K562 (cell line): ENCODE measurements around the gene CABP4. TPM values are rescaled to one million over a fixed set of nuclear protein-coding genes. Genes with fewer than 3 reads are reported as not detected.

Experiments used
- CBX5 ChIP-seq: IDR thresholded peaks from 2 replicates; pipeline ENCODE4 v1.6.1; 2014; ENCODE audit warnings: low read depth, borderline replicate concordance
- ETV5 ChIP-seq: sonication (generic); formaldehyde crosslinking; IDR thresholded peaks from 2 replicates; pipeline ENCODE4 v1.4.0; 2020; ENCODE audit warnings: low read depth, mild to moderate bottlenecking, missing genetic modification reagents
- GATAD2B ChIP-seq: fragments of 450-650 bp; IDR thresholded peaks from 2 replicates; pipeline ENCODE4 v1.6.1; 2017; ENCODE audit warnings: mild to moderate bottlenecking, borderline replicate concordance
- IRF9 ChIP-seq: fragments of 450-650 bp; IDR thresholded peaks from 2 replicates; pipeline ENCODE4 v1.6.1; 2016; ENCODE audit warnings: missing biosample characterization, missing genetic modification characterization
- KAT8 ChIP-seq: fragments of 450-650 bp; IDR thresholded peaks from 2 replicates; pipeline ENCODE4 v1.6.1; 2016; ENCODE audit warnings: low read depth, mild to moderate bottlenecking
- KLF10 ChIP-seq: fragments of 250-450 bp; sonication (Bioruptor Pico); IDR thresholded peaks from 2 replicates; pipeline ENCODE4 v1.6.1; 2021; ENCODE audit warnings: matching md5 sums
- LCOR ChIP-seq: sonication (generic); formaldehyde crosslinking; IDR thresholded peaks from 2 replicates; pipeline ENCODE4 v1.8.0; 2022; ENCODE audit warnings: mild to moderate bottlenecking, missing genetic modification reagents
- MAFG ChIP-seq: fragments of 450-650 bp; conservative IDR thresholded peaks from 2 replicates; pipeline ENCODE4 v1.6.1; 2016; ENCODE audit warnings: missing genetic modification characterization, missing compliant biosample characterization
- MCM2 ChIP-seq: fragments of 450-650 bp; IDR thresholded peaks from 2 replicates; pipeline ENCODE4 v1.6.1; 2017; ENCODE audit warnings: low read depth, mild to moderate bottlenecking
- PHF8 ChIP-seq: fragments of 200-600 bp; sonication (generic); IDR thresholded peaks from 2 replicates; pipeline ENCODE4 v1.6.1; 2012; ENCODE audit warnings: mixed run types, mild to moderate bottlenecking, inconsistent platforms, low read length, moderate library complexity, borderline replicate concordance
- PML ChIP-seq: IDR thresholded peaks from 2 replicates; pipeline ENCODE4 v1.6.1; 2012; ENCODE audit warnings: low read length, inconsistent platforms
- RB1 ChIP-seq: fragments of 450-650 bp; IDR thresholded peaks from 2 replicates; pipeline ENCODE4 v1.6.1; 2017; ENCODE audit warnings: low read depth, mild to moderate bottlenecking
- RBM14 ChIP-seq: fragments of 200-400 bp; formaldehyde crosslinking; IDR thresholded peaks from 2 replicates; pipeline ENCODE4 v1.6.1; 2018; ENCODE audit warnings: low read depth, mild to moderate bottlenecking, low read length, moderate library complexity, borderline replicate concordance; ENCODE audit not compliant: insufficient read depth
- SRF ChIP-seq, 2 experiments: fragments of 250-450, 450-650 bp in 1 of 2; sonication (Bioruptor Pico) in 1 of 2; sonication (generic) in 1 of 2; formaldehyde crosslinking; IDR thresholded peaks; 2 replicates each; pipeline versions ENCODE4 v1.5.0 to v1.5.1; 2020 to 2022; ENCODE audit warnings: mild to moderate bottlenecking in 1 of 2, missing genetic modification reagents in 1 of 2
- ZNF121 ChIP-seq: sonication (generic); formaldehyde crosslinking; conservative IDR thresholded peaks from 2 replicates; pipeline ENCODE4 v1.8.0; 2022; ENCODE audit warnings: missing genetic modification reagents
- ZNF146 ChIP-seq: IDR thresholded peaks from one replicate; pipeline ENCODE4 v1.6.1; 2018; ENCODE audit warnings: missing compliant biosample characterization; ENCODE audit not compliant: unreplicated experiment
- ZNF253 ChIP-seq: fragments of 250-450 bp; sonication (Bioruptor Pico); conservative IDR thresholded peaks from 2 replicates; pipeline ENCODE4 v1.6.1; 2021; ENCODE audit warnings: mild to moderate bottlenecking
- ZNF57 ChIP-seq: fragments of 450-650 bp; formaldehyde crosslinking; IDR thresholded peaks from 2 replicates; pipeline ENCODE4 v1.4.0; 2020; ENCODE audit warnings: mild to moderate bottlenecking, moderate library complexity
- ZNF695 ChIP-seq: fragments of 450-650 bp; formaldehyde crosslinking; IDR thresholded peaks from 2 replicates; pipeline ENCODE4 v1.4.0; 2020; ENCODE audit warnings: mild to moderate bottlenecking, moderate library complexity
- ZNF766 ChIP-seq: fragments of 200-800 bp; sonication (Bioruptor generic); conservative IDR thresholded peaks from 2 replicates; pipeline ENCODE4 v1.6.1; 2016; ENCODE audit warnings: missing genetic modification characterization, missing compliant biosample characterization
- polyA plus RNA-seq, 8 experiments: library from polyadenylated mRNA; depleted of rRNA in 4 of 8; stranded (reverse) in 5 of 8; unstranded in 3 of 8; fragments of >200 nt; fragmentation: Nextera tagmentation in 2 of 8; fragmentation: Illumina TruSeq in 1 of 8; extraction: Ambion mirVana in 2 of 8; extraction: Trizol in 1 of 8; gene quantifications; 2 replicates each; pipeline versions ENCODE4 v1.2.1 to v1.2.3, GENCODE V29; 2011 to 2014; ENCODE audit warnings: inconsistent platforms in 1 of 8, missing spikeins in 1 of 8
- total RNA-seq, 7 experiments: library from RNA; depleted of rRNA in 6 of 7; stranded (reverse); fragments of >200 nt in 6 of 7; fragmentation: Illumina TruSeq in 2 of 7; extraction: Trizol in 2 of 7; gene quantifications; 2 replicates each; pipeline versions ENCODE4 v1.2.1 to v1.2.3, GENCODE V29; 2011 to 2021; ENCODE audit warnings: low replicate concordance in 1 of 7
- TF ChIP-seq, protein P1 (sequence below): sonication (generic); formaldehyde crosslinking; IDR thresholded peaks from 2 replicates; pipeline ENCODE4 v1.8.0; 2022; ENCODE audit warnings: missing genetic modification reagents, mild to moderate bottlenecking, moderate library complexity, borderline replicate concordance
- TF ChIP-seq, protein P2 (sequence below): sonication (generic); formaldehyde crosslinking; IDR thresholded peaks from 2 replicates; pipeline ENCODE4 v1.8.1; 2023; ENCODE audit warnings: mild to moderate bottlenecking, missing genetic modification reagents, moderate library complexity
- TF ChIP-seq, protein P3 (sequence below), 2 experiments: fragments of 250-450 bp in 1 of 2; fragments of 450-650 bp in 1 of 2; sonication (Bioruptor Pico) in 1 of 2; IDR thresholded peaks; 2 replicates each; pipeline versions ENCODE4 v1.6.1 to v1.8.0; 2016 to 2021; ENCODE audit warnings: mild to moderate bottlenecking in 2 of 2, moderate library complexity in 2 of 2, missing compliant biosample characterization in 1 of 2, missing genetic modification characterization in 1 of 2
- TF ChIP-seq, protein P4 (sequence below): fragments of 250-450 bp; sonication (Bioruptor Pico); IDR thresholded peaks from 2 replicates; pipeline ENCODE4 v1.4.0; 2020; ENCODE audit warnings: mild to moderate bottlenecking

Gene CABP4
- total and polyA plus RNA-seq, 9 of the 15 experiments (the other 6 are each of a cell fraction or from before 2014, with no cell fraction given): 0.11 TPM; not detected in 8

DNA sequence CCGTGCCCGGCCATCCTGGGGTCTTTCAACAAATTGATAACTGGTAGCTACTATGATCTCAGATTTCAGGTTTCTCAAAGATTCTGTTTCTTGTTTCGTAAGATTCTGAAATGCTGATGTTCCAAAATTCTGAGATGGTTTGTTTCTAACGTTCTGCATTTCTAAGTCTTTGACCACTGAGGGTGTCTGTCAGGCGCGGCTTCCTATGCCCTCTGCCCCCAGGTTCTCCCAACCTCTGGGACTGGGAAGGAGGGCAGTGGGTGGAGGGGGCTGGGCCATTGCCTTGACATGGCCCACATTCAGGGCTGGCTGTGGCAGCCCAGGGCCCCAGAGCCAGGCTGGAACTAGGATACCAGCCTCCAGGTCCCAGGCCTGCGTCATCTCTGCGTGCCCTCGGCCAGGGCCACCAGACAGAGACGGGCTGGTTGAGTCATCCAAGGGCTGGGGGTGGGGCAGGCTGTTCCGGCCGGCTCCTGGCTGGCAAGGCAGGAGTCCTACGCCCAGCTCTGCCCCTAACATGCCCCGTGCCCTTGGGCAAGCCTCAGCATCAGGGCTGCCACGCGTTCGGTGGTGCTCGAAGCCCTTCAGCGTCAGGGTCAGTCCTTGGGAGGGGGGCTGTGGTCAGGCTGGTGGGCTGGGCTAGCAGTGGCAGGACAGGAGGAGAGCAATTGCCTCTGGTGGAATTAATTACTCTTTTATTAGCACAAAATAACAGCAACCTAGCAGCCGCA is 8.7 kb downstream of the CABP4 start (continued):
- TF ChIP-seq, protein P1, sequence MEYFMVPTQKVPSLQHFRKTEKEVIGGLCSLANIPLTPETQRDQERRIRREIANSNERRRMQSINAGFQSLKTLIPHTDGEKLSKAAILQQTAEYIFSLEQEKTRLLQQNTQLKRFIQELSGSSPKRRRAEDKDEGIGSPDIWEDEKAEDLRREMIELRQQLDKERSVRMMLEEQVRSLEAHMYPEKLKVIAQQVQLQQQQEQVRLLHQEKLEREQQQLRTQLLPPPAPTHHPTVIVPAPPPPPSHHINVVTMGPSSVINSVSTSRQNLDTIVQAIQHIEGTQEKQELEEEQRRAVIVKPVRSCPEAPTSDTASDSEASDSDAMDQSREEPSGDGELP (CRISPR knock-in tag): peak; percentile 76
- no peak; the same call in 1 of the 2 replicates for TF ChIP-seq LCOR (CRISPR knock-in tag)
- no peak for TF ChIP-seq ZNF121
- TF ChIP-seq ZNF253 (CRISPR knock-in tag): no peak
- TF ChIP-seq SRF (CRISPR knock-in tag; IDR thresholded peaks at IDR 0.05): no peak
- no peak for TF ChIP-seq PHF8
- no peak for TF ChIP-seq IRF9 (tag)
- 0 out of 2 replicates have a peak, but pooled peaks have one; percentile 26 for TF ChIP-seq MAFG (tag)
- TF ChIP-seq CBX5: no peak
- TF ChIP-seq ZNF57 (CRISPR knock-in tag): 0 out of 2 replicates have a peak, but pooled peaks have one; percentile 21
- no peak for TF ChIP-seq KLF10 (CRISPR knock-in tag)
- TF ChIP-seq KAT8: no peak
- peak; percentile 21; the same call in 1 of the 2 replicates for TF ChIP-seq PML
- TF ChIP-seq, protein P2, sequence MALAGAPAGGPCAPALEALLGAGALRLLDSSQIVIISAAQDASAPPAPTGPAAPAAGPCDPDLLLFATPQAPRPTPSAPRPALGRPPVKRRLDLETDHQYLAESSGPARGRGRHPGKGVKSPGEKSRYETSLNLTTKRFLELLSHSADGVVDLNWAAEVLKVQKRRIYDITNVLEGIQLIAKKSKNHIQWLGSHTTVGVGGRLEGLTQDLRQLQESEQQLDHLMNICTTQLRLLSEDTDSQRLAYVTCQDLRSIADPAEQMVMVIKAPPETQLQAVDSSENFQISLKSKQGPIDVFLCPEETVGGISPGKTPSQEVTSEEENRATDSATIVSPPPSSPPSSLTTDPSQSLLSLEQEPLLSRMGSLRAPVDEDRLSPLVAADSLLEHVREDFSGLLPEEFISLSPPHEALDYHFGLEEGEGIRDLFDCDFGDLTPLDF (CRISPR knock-in tag): no peak
- no peak for TF ChIP-seq ZNF695
- TF ChIP-seq GATAD2B: 0 out of 2 replicates have a peak, but pooled peaks have one; percentile 58
- TF ChIP-seq RB1: no peak
- no peak for TF ChIP-seq ZNF146
- no peak for TF ChIP-seq RBM14
- no peak for TF ChIP-seq ZNF766 (CRISPR knock-in tag)
- TF ChIP-seq, protein P3, sequence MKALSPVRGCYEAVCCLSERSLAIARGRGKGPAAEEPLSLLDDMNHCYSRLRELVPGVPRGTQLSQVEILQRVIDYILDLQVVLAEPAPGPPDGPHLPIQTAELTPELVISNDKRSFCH (CRISPR knock-in tag; IDR thresholded peaks at IDR 0.05): no peak
- TF ChIP-seq, protein P3 (tag; IDR thresholded peaks at IDR 0.05): peak; percentile 88
- TF ChIP-seq, protein P4, sequence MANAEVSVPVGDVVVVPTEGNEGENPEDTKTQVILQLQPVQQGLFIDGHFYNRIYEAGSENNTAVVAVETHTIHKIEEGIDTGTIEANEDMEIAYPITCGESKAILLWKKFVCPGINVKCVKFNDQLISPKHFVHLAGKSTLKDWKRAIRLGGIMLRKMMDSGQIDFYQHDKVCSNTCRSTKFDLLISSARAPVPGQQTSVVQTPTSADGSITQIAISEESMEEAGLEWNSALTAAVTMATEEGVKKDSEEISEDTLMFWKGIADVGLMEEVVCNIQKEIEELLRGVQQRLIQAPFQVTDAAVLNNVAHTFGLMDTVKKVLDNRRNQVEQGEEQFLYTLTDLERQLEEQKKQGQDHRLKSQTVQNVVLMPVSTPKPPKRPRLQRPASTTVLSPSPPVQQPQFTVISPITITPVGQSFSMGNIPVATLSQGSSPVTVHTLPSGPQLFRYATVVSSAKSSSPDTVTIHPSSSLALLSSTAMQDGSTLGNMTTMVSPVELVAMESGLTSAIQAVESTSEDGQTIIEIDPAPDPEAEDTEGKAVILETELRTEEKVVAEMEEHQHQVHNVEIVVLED (CRISPR knock-in tag): no peak
- TF ChIP-seq ETV5 (CRISPR knock-in tag): peak; percentile 66
- no peak for TF ChIP-seq MCM2
